Adrenal gland (tissue), 5 donors: ENCODE data around the gene KLC3.

Experiments used
- CTCF ChIP-seq, 6 experiments: fragments of 450-650 bp in 4 of 6; fragments of 200-600 bp in 2 of 6; sonication (generic) in 1 of 6; IDR thresholded peaks; 1 replicate in 5 of 6; 2 replicates in 1 of 6; pipeline versions ENCODE4 v1.5.1 to v1.8.0; 2016 to 2021; ENCODE audit warnings: antibody characterized with exemption in 6 of 6, mild to moderate bottlenecking in 2 of 6, moderate library complexity in 1 of 6
- POLR2A ChIP-seq, 2 donors: fragments of 450-650 bp; IDR thresholded peaks; one replicate each; pipeline ENCODE4 v1.6.1; 2017; ENCODE audit warnings: antibody characterized with exemption in 2 of 2, mild to moderate bottlenecking in 2 of 2, moderate library complexity in 1 of 2
- donor health status: DM: no; HTN: no; CAD: no.

GRCh38 chr19:45358213-45358792 lies 17.8 kb downstream of the KLC3 start:
- no peak for TF ChIP-seq CTCF (IDR thresholded peaks at IDR 0.05)
- TF ChIP-seq POLR2A (IDR thresholded peaks at IDR 0.05): no peak
